ENCODE data around the gene MAPKAP1.

MAPKAP1 gene

DNA sequence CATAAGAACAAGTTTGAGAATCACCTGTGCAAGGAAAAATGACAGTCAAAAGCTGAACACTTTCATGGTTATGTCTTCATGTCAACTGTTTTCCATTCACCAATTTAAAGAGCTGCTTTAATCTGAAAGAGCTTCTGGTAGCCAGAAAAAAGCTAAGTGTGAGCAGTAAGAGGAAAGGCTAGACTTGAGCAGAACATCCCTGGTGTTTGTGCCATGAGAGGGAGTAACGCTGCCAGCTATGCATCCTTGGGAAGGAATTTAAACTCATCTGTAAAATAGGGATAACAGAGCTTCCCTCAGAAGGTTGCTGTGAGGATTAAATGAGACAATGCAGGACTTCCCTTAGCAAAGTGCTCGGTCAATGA lies 193.7 kb downstream of the MAPKAP1 start:
- TF ChIP-seq, protein P1, sequence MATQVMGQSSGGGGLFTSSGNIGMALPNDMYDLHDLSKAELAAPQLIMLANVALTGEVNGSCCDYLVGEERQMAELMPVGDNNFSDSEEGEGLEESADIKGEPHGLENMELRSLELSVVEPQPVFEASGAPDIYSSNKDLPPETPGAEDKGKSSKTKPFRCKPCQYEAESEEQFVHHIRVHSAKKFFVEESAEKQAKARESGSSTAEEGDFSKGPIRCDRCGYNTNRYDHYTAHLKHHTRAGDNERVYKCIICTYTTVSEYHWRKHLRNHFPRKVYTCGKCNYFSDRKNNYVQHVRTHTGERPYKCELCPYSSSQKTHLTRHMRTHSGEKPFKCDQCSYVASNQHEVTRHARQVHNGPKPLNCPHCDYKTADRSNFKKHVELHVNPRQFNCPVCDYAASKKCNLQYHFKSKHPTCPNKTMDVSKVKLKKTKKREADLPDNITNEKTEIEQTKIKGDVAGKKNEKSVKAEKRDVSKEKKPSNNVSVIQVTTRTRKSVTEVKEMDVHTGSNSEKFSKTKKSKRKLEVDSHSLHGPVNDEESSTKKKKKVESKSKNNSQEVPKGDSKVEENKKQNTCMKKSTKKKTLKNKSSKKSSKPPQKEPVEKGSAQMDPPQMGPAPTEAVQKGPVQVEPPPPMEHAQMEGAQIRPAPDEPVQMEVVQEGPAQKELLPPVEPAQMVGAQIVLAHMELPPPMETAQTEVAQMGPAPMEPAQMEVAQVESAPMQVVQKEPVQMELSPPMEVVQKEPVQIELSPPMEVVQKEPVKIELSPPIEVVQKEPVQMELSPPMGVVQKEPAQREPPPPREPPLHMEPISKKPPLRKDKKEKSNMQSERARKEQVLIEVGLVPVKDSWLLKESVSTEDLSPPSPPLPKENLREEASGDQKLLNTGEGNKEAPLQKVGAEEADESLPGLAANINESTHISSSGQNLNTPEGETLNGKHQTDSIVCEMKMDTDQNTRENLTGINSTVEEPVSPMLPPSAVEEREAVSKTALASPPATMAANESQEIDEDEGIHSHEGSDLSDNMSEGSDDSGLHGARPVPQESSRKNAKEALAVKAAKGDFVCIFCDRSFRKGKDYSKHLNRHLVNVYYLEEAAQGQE (IDR thresholded peaks at IDR 0.05; ENCODE audit: low read depth): no peak
- TF ChIP-seq, protein P2, sequence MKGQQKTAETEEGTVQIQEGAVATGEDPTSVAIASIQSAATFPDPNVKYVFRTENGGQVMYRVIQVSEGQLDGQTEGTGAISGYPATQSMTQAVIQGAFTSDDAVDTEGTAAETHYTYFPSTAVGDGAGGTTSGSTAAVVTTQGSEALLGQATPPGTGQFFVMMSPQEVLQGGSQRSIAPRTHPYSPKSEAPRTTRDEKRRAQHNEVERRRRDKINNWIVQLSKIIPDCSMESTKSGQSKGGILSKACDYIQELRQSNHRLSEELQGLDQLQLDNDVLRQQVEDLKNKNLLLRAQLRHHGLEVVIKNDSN (IDR thresholded peaks at IDR 0.05): no peak
- TF ChIP-seq TAF1 (IDR thresholded peaks at IDR 0.05; ENCODE audit: low read depth) (no peak), EP300 (IDR thresholded peaks at IDR 0.05; ENCODE audit: borderline replicate concordance) (no peak), YY1 (IDR thresholded peaks at IDR 0.05; ENCODE audit: low read depth) (no peak), FOXM1 (IDR thresholded peaks at IDR 0.05; ENCODE audit: borderline replicate concordance, low read depth) (no peak), CREB1 (IDR thresholded peaks at IDR 0.05; ENCODE audit: low read depth) (no peak), RAD21 (IDR thresholded peaks at IDR 0.05; ENCODE audit: low read depth) (no peak), ZBTB7A (IDR thresholded peaks at IDR 0.05; ENCODE audit: low read depth) (no peak), CEBPB (IDR thresholded peaks at IDR 0.05) (no peak), TEAD4 (IDR thresholded peaks at IDR 0.05) (no peak), EGR1 (IDR thresholded peaks at IDR 0.05) (no peak)
- TF ChIP-seq, protein P3, sequence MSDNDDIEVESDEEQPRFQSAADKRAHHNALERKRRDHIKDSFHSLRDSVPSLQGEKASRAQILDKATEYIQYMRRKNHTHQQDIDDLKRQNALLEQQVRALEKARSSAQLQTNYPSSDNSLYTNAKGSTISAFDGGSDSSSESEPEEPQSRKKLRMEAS (IDR thresholded peaks at IDR 0.05): no peak

DNA sequence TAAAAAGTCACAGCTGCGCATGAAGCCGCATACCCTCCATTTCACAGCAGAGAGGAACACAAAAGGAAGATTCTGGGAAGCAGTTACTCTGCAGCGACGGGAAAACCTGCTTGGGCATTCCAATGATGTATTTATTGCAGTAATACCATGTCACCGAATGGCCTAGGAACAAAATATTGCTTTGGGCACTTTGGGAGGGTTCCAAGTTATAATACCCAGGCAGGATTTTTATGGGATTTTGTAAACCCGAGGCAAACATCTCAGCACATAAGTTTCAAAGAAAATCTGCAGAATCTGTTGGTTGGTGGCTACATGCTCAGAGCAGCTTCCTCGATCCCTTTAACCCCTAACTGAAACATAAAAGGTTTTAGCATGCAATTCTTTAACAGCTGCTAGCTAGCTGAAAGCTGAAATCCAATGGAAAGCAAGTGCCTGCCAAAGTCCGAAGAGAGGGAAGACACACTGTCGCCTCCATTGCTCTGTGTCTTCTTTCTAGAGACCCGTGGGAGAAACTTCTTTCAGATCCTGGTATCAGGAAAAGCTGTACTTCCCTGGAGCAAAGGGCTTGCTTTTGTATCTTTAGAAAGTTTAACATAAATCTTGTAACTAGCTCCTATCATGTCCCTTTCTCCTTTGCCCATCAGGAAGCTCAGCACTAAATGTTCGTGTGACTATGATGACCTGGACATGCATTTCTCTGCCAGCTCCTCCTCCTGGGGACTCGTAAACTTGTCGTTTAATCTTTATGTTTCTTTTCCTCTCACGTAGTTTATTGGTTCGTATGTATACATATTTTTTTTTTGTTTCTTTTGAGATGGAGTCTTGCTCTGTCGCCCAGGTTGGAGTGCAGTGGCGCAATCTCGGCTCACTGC lies 195.0 kb downstream of the MAPKAP1 start:
- TF ChIP-seq FOXM1 (IDR thresholded peaks at IDR 0.05; ENCODE audit: borderline replicate concordance, low read depth) (no peak), EP300 (IDR thresholded peaks at IDR 0.05; ENCODE audit: borderline replicate concordance) (no peak), TCF12 (IDR thresholded peaks at IDR 0.05; ENCODE audit: low read depth) (no peak), NFIC (IDR thresholded peaks at IDR 0.05) (no peak), ZBTB7A (IDR thresholded peaks at IDR 0.05; ENCODE audit: low read depth) (no peak), EGR1 (IDR thresholded peaks at IDR 0.05) (no peak), TAF1 (IDR thresholded peaks at IDR 0.05; ENCODE audit: low read depth) (no peak), CEBPB (IDR thresholded peaks at IDR 0.05) (no peak), RAD21 (IDR thresholded peaks at IDR 0.05; ENCODE audit: low read depth) (no peak), CREB1 (IDR thresholded peaks at IDR 0.05; ENCODE audit: low read depth) (no peak), TEAD4 (IDR thresholded peaks at IDR 0.05) (no peak)
- TF ChIP-seq, protein P1 (IDR thresholded peaks at IDR 0.05; ENCODE audit: low read depth): no peak
- TF ChIP-seq, protein P3 (IDR thresholded peaks at IDR 0.05): no peak
- TF ChIP-seq, protein P2 (IDR thresholded peaks at IDR 0.05): no peak

DNA sequence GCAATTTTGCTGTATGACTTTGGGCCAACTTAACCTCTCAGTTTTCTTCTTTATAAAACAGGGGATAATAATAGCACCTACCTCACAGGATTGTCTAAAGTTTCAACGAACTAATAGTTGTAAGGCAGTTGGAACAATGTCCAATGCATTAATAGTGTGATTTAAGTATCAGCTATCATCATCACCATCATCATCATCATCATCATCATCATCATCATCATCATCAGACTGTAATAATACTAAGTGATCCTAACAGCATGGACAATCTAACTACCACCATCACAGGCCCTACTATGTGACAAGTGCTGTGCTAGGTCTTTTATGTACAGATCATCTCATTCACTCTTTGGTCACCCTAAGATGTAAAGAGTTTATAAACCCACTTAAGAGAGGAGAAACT lies 196.0 kb downstream of the MAPKAP1 start:
- TF ChIP-seq CREB1 (IDR thresholded peaks at IDR 0.05; ENCODE audit: low read depth): no peak
- no peak for TF ChIP-seq CEBPB (IDR thresholded peaks at IDR 0.05)
- TF ChIP-seq TAF1 (IDR thresholded peaks at IDR 0.05; ENCODE audit: low read depth): no peak
- no peak for TF ChIP-seq RAD21 (IDR thresholded peaks at IDR 0.05; ENCODE audit: low read depth)
- TF ChIP-seq NFIC (IDR thresholded peaks at IDR 0.05): no peak
- TF ChIP-seq ZBTB7A (IDR thresholded peaks at IDR 0.05; ENCODE audit: low read depth): no peak
- TF ChIP-seq FOXM1 (IDR thresholded peaks at IDR 0.05; ENCODE audit: borderline replicate concordance, low read depth): no peak
- no peak for TF ChIP-seq YY1 (IDR thresholded peaks at IDR 0.05; ENCODE audit: low read depth)
- TF ChIP-seq TCF12 (IDR thresholded peaks at IDR 0.05; ENCODE audit: low read depth): no peak
- TF ChIP-seq EGR1 (IDR thresholded peaks at IDR 0.05): no peak
- TF ChIP-seq, protein P3 (IDR thresholded peaks at IDR 0.05): no peak
- no peak for TF ChIP-seq TEAD4 (IDR thresholded peaks at IDR 0.05)
- TF ChIP-seq EP300 (IDR thresholded peaks at IDR 0.05; ENCODE audit: borderline replicate concordance): no peak
- TF ChIP-seq, protein P1 (IDR thresholded peaks at IDR 0.05; ENCODE audit: low read depth): no peak
